HCT116 (cell line): ENCODE measurements around the gene ALDH1A2. TPM values are rescaled to one million over a fixed set of nuclear protein-coding genes. Genes with fewer than 3 reads are reported as not detected.

ENCODE experiments used
- ATAC-seq: fragments of 200-7000 bp; cut with Tn5 transposase; 2 replicates; pipeline ENCODE4 v1.9.1; 2020; ENCODE audit warnings: mild to moderate bottlenecking, moderate library complexity
- BruUV-seq: library from RNA; stranded (reverse); fragments of 400-500 nt; replicated peaks from 2 replicates; lab custom pipeline; 2021; lab: Mats Ljungman, UMichigan
- CTCF ChIA-PET: fragments of 300-600 bp; sonication (Branson Sonifier 250); formaldehyde crosslinking; loops from one replicate; lab custom pipeline; 2021; ENCODE audit warnings: antibody characterized with exemption; lab: Charles Lee
- POLR2A ChIA-PET: fragments of 300-600, 350-600 bp; sonication (Branson Sonifier 250); formaldehyde crosslinking; loops from one replicate; lab custom pipeline; 2021; ENCODE audit warnings: antibody characterized with exemption; lab: Charles Lee
- RAD21 ChIA-PET, 2 experiments: fragments of 300-600 bp; sonication (Branson Sonifier 250); formaldehyde crosslinking; loops; one replicate each; lab custom pipeline; 2023; ENCODE audit warnings: low total read pairs in 2 of 2; ENCODE audit not compliant: uncharacterized antibody in 2 of 2, unreplicated experiment in 2 of 2, low non-redundant PET in 1 of 2; lab: Charles Lee
- DNase-seq: peaks from one replicate; pipeline ENCODE4 v3.0.0-alpha.2; 2010; ENCODE audit warnings: low read depth, low spot score
- H2AFZ ChIP-seq: fragments of 200-600 bp; shearing (Covaris generic), sonication (generic); 2 replicates; pipeline ENCODE4 v1.6.1; 2017; ENCODE audit warnings: low read depth, mixed run types, mixed read lengths, antibody characterized with exemption, low read length; ENCODE audit not compliant: poor library complexity, severe bottlenecking
- H3K27ac ChIP-seq: 2 replicates; pipeline ENCODE4 v1.5.1; 2012; ENCODE audit warnings: low read depth, low read length
- H3K27me3 ChIP-seq: fragments of 200-600 bp; sonication (generic); 2 replicates; pipeline ENCODE4 v1.6.1; 2016; ENCODE audit warnings: mixed run types, low read length, mixed read lengths; ENCODE audit not compliant: insufficient read depth
- H3K36me3 ChIP-seq, 2 experiments: fragments of 200-500 bp in 1 of 2; fragments of 200-600 bp in 1 of 2; sonication (Bioruptor generic) in 1 of 2; sonication (generic) in 1 of 2; 2 replicates each; pipeline versions ENCODE4 v1.5.1 to v1.6.1; 2014 to 2016; ENCODE audit warnings: low read length in 2 of 2, inconsistent platforms in 1 of 2, mixed read lengths in 1 of 2, mixed run types in 1 of 2; ENCODE audit not compliant: insufficient read depth in 2 of 2, control insufficient read depth in 1 of 2
- H3K4me1 ChIP-seq, 2 experiments: fragments of 200-600 bp in 1 of 2; sonication (generic) in 1 of 2; 2 replicates each; pipeline versions ENCODE4 v1.5.1 to v1.6.1; 2012 to 2017; ENCODE audit warnings: low read length in 2 of 2, inconsistent platforms in 1 of 2, mild to moderate bottlenecking in 1 of 2, mixed read lengths in 1 of 2, mixed run types in 1 of 2, moderate library complexity in 1 of 2; ENCODE audit not compliant: insufficient read depth in 2 of 2, control insufficient read depth in 1 of 2
- H3K4me2 ChIP-seq: fragments of 200-600 bp; sonication (generic); 2 replicates; pipeline ENCODE4 v1.6.1; 2017; ENCODE audit warnings: mixed run types, low read length, mixed read lengths
- H3K4me3 ChIP-seq, 2 experiments: fragments of 200-600 bp in 1 of 2; sonication (generic) in 1 of 2; replicated peaks in 1 of 2; 2 replicates each; pipeline ENCODE4 v1.5.1; 2011 to 2016; ENCODE audit warnings: low read length in 2 of 2, control low read depth in 1 of 2, low read depth in 1 of 2, mild to moderate bottlenecking in 1 of 2, mixed read lengths in 1 of 2, mixed run types in 1 of 2
- H3K79me2 ChIP-seq: fragments of 200-600 bp; sonication (generic); 2 replicates; pipeline ENCODE4 v1.6.1; 2017; ENCODE audit warnings: mild to moderate bottlenecking, mixed run types, low read length, moderate library complexity, mixed read lengths; ENCODE audit not compliant: insufficient read depth
- H3K9ac ChIP-seq: fragments of 200-600 bp; sonication (generic); 2 replicates; pipeline ENCODE4 v1.6.1; 2016; ENCODE audit warnings: low read length, mixed read lengths
- H3K9me2 ChIP-seq: fragments of 200-600 bp; sonication (generic), shearing (Covaris generic); 2 replicates; pipeline ENCODE4 v1.6.1; 2017; ENCODE audit warnings: mixed run types, mild to moderate bottlenecking, moderate library complexity; ENCODE audit not compliant: insufficient read depth
- H3K9me3 ChIP-seq, 2 experiments: fragments of 200-500 bp in 1 of 2; fragments of 200-600 bp in 1 of 2; sonication (Bioruptor generic) in 1 of 2; sonication (generic) in 1 of 2; 2 replicates each; pipeline ENCODE4 v1.6.1; 2014 to 2017; ENCODE audit warnings: low read length in 2 of 2, mixed read lengths in 2 of 2, inconsistent platforms in 1 of 2, low read depth in 1 of 2, mild to moderate bottlenecking in 1 of 2, mixed run types in 1 of 2, moderate library complexity in 1 of 2; ENCODE audit not compliant: control insufficient read depth in 1 of 2, insufficient read depth in 1 of 2
- H4K20me1 ChIP-seq: fragments of 200-600 bp; sonication (generic), shearing (Covaris generic); 2 replicates; pipeline ENCODE4 v1.6.1; 2017; ENCODE audit warnings: mixed run types, mild to moderate bottlenecking, moderate library complexity; ENCODE audit not compliant: insufficient read depth
- EGR1 ChIP-seq: IDR thresholded peaks from 2 replicates; pipeline ENCODE4 v1.6.1; 2012; ENCODE audit warnings: low read depth
- EZH2phosphoT487 ChIP-seq: fragments of 200-600 bp; IDR thresholded peaks from 2 replicates; pipeline ENCODE4 v1.6.1; 2018; ENCODE audit warnings: antibody characterized with exemption, borderline replicate concordance
- JUND ChIP-seq: IDR thresholded peaks from 2 replicates; pipeline ENCODE4 v1.6.1; 2012
- POLR2A ChIP-seq: IDR thresholded peaks from 2 replicates; pipeline ENCODE4 v1.7.0; 2011; ENCODE audit warnings: borderline replicate concordance; ENCODE audit not compliant: insufficient read depth, insufficient read length; ENCODE audit errors: extremely low read depth
- SIN3A ChIP-seq: IDR thresholded peaks from 2 replicates; pipeline ENCODE4 v1.6.1; 2012; ENCODE audit warnings: low read depth
- SRF ChIP-seq: IDR thresholded peaks from 2 replicates; pipeline ENCODE4 v1.6.1; 2012; ENCODE audit warnings: low read depth
- YY1 ChIP-seq: IDR thresholded peaks from 2 replicates; pipeline ENCODE4 v1.6.1; 2011; ENCODE audit warnings: low read length, low read depth, moderate library complexity, mild to moderate bottlenecking; ENCODE audit not compliant: insufficient replicate concordance; ENCODE audit errors: extremely low read depth
- intact Hi-C: fragments of 100-400 bp; cut with micrococcal nuclease; formaldehyde crosslinking; loops from 2 replicates; pipeline ENCODE4 v1.10.0; 2022
- total RNA-seq: library from RNA; stranded (reverse); gene quantifications from one replicate; pipeline ENCODE4 v1.2.1, GENCODE V29; 2021; ENCODE audit not compliant: unreplicated experiment
- TF ChIP-seq, protein P1 (sequence below), 3 experiments: fragments of 200-600 bp in 1 of 3; sonication (generic) in 1 of 3; IDR thresholded peaks in 2 of 3; conservative IDR thresholded peaks in 1 of 3; 2 replicates each; pipeline ENCODE4 v1.5.1; 2012 to 2017; ENCODE audit warnings: low read depth in 2 of 3, low read length in 2 of 3, antibody characterized with exemption in 1 of 3, borderline replicate concordance in 1 of 3, control low read depth in 1 of 3, mild to moderate bottlenecking in 1 of 3, mixed read lengths in 1 of 3, mixed run types in 1 of 3, moderate library complexity in 1 of 3; ENCODE audit not compliant: insufficient read depth in 1 of 3

Gene ALDH1A2
- total RNA-seq, 1 experiment from 2014 or later = 1.7 TPM

DNA sequence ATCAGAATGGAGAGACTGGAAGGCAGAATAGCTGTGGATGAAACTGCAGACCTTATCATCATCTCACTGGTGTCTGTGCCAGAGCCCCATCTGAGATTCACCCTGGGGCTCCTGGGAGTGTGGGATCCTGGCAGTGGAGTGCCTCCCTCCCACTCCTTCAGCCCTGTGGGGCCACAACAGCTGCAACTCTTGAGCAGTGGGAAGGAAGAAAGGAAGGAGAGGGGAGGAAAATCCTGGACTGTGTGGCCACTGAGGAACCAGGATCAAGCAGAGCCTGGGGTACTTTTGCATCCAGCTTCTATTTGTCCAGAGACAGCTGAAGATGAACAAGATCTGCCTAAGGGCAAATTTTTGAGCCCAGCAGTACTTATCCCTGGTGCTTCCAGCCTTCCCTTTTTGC is 13.1 kb upstream of the ALDH1A2 start:
- H3K36me3 ChIP-seq = no peaks in the 10 kb centered on the region
- no peak overlapping the region for H3K4me2 ChIP-seq
- no peaks in the 10 kb centered on the region for H3K79me2 ChIP-seq
- no peak for TF ChIP-seq EZH2phosphoT487
- TF ChIP-seq POLR2A = no peak
- TF ChIP-seq, protein P1, sequence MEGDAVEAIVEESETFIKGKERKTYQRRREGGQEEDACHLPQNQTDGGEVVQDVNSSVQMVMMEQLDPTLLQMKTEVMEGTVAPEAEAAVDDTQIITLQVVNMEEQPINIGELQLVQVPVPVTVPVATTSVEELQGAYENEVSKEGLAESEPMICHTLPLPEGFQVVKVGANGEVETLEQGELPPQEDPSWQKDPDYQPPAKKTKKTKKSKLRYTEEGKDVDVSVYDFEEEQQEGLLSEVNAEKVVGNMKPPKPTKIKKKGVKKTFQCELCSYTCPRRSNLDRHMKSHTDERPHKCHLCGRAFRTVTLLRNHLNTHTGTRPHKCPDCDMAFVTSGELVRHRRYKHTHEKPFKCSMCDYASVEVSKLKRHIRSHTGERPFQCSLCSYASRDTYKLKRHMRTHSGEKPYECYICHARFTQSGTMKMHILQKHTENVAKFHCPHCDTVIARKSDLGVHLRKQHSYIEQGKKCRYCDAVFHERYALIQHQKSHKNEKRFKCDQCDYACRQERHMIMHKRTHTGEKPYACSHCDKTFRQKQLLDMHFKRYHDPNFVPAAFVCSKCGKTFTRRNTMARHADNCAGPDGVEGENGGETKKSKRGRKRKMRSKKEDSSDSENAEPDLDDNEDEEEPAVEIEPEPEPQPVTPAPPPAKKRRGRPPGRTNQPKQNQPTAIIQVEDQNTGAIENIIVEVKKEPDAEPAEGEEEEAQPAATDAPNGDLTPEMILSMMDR (IDR thresholded peaks at IDR 0.05 in 2 of 3, conservative IDR thresholded peaks at IDR 0.05 in 1 of 3; ENCODE audit: borderline replicate concordance in 1 of 3, insufficient read depth in 1 of 3, low read depth in 2 of 3, low read length in 2 of 3) = no peak
- TF ChIP-seq SRF = no peak
- TF ChIP-seq YY1 = no peak
- no peak for TF ChIP-seq EGR1
- no peak for TF ChIP-seq SIN3A
- TF ChIP-seq JUND = no peak
- no TSS peak for BruUV-seq
- ChIA-PET POLR2A (no interaction called here), RAD21 (interaction anchor here in 1 of 2 experiments (1.3 kb wide), 1 partner anchor 105 kb away, joined by 5 read pairs; no protein-coding TSS in a partner anchor), CTCF (interaction anchor here (2.0 kb wide), 1 partner anchor 104 kb away, joined by 22 read pairs; no protein-coding TSS in a partner anchor)
- no peaks in the 10 kb centered on the region for H3K27me3 ChIP-seq
- no peak for DNase-seq
- H3K9me2 ChIP-seq = no peaks in the 10 kb centered on the region
- no peak overlapping the region for H3K27ac ChIP-seq
- no peak overlapping the region for H2AFZ ChIP-seq
- H3K4me3 ChIP-seq = no peak overlapping the region
- no peaks in the 10 kb centered on the region for H4K20me1 ChIP-seq
- H3K4me1 ChIP-seq = no peaks in the 10 kb centered on the region
- no peak for ATAC-seq
- intact Hi-C loops = loop anchor here (10.0 kb wide), 2 partner anchors 434 to 734 kb away; no protein-coding TSS in a partner anchor
- no peak overlapping the region for H3K9ac ChIP-seq
- H3K9me3 ChIP-seq = no peaks in the 10 kb centered on the region
